Esophagus muscularis mucosa (tissue), 4 donors: ENCODE results near the gene TNPO3.

Source experiments
- CTCF ChIP-seq, 3 experiments: fragments of 200-600 bp in 2 of 3; fragments of 450-650 bp in 1 of 3; sonication (generic) in 2 of 3; IDR thresholded peaks; one replicate each; pipeline ENCODE4 v1.5.1; 2017 to 2019; ENCODE audit warnings: antibody characterized with exemption in 3 of 3, mild to moderate bottlenecking in 2 of 3, moderate library complexity in 1 of 3
- EP300 ChIP-seq: sonication (generic); formaldehyde crosslinking; IDR thresholded peaks from one replicate; pipeline ENCODE4 v1.6.1; 2017; ENCODE audit warnings: antibody characterized with exemption
- POLR2A ChIP-seq: fragments of 450-650 bp; IDR thresholded peaks from one replicate; pipeline ENCODE4 v1.6.1; 2017; ENCODE audit warnings: antibody characterized with exemption, moderate library complexity, mild to moderate bottlenecking, low read depth
- POLR2AphosphoS5 ChIP-seq, 2 donors: sonication (generic); formaldehyde crosslinking; IDR thresholded peaks; one replicate each; pipeline ENCODE4 v1.6.1; 2017; ENCODE audit warnings: antibody characterized with exemption in 2 of 2

GRCh38 chr7:128906001-128906765 lies 148.7 kb downstream of the TNPO3 start:
- TF ChIP-seq CTCF (IDR thresholded peaks at IDR 0.05) (no peak), POLR2AphosphoS5 (IDR thresholded peaks at IDR 0.05) (no peak), POLR2A (no peak), EP300 (no peak)
